ENCODE data around the gene MRPS33.
"Not testable (repeated sequence)": the region's sequence is repeated elsewhere in the genome, so short reads cannot be mapped to it uniquely, and the experiment has no call there.

Gene MRPS33

DNA sequence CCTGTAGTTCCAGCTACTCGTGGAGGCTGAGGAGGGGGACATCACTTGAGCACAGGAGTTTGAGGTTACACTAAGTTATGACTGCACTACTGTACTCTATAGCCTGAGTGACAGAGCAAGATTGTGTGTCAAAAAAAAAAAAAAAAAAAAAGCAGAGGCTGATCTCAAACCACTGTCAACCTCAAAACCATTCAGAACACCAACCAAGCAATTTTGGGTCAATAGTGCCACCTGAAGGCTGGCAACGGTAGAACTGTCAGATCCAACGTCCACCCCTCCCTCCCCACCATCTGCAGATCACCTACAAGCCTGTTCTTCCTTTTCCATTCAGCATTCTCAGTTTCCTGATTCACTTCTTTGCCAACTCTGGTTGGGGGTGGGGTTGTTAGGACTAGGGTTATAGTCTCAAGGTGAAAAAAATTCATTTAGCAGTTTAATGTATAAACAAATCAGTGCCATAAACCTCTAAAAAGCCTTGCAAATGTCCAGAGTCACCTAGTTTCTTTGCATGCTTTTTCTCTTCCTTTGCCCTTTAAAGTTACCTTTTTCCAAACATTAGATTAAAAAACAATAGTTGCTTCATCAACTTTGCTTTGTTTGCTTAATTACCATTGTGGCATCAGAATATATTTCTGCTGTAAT lies 2.6 kb downstream of the MRPS33 start:
- DNase-seq (ENCODE audit: low spot score): peak; percentile 55

DNA sequence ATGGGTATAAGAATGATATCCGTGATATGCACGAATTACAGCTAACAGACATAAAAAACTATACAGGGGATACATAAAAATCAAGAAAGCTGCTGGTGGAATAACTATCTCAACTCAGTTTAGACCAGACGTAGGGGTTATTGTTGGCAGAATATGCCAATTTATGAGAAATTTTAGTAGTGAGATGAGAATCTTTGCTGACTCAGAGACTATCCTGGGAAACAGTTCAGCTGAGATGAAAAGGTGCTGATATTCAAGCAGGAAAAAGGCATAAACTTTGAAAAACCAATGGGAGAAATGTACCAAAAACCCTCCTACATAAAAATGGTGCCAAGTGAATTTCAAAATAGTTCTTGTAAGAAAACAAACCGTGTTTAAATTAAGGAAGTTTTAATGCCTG lies 3.3 kb downstream of the MRPS33 start:
- DNase-seq (ENCODE audit: low spot score): no peak

DNA sequence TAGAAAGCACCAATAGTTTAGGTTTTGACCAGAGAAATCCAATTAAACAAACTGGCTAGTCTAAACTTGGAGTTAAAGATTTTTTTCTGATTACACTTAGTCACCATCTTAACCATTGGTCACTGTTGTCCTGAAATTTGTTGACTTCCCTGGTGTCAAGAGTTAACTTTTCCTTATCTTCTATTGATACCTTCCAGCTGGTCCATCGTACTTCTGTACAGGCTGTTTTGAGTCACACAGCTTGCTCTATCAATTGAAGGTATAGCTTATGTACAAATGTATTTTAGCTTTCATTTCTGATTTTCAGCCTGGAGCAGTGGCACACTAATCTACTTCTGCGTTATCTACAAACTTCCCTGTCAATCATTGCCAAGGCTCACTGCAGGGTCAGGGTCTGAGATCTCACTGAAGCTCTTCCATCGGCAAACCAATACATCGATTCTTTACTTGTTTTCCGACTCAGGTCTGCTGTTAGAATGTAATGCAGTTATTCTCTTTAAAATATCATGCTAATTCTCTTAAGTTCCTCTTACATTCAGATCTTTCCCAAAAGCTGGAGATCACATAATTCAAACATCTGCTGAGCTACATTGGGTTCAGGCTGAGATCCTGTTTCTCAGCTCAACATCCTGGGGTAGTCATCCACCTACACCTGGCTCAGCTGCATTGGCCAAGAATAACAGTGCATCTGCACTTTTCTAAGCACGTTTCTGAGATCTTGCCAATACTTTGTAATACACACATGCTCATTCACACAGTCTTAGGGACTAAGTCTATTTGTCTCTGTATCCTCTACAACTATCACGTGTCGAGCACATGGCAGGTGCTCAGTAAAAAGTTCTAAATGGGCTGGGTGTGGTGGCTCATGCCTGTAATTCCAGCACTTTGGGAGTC lies 11.3 kb downstream of the MRPS33 start:
- DNase-seq (ENCODE audit: low spot score): no peak

DNA sequence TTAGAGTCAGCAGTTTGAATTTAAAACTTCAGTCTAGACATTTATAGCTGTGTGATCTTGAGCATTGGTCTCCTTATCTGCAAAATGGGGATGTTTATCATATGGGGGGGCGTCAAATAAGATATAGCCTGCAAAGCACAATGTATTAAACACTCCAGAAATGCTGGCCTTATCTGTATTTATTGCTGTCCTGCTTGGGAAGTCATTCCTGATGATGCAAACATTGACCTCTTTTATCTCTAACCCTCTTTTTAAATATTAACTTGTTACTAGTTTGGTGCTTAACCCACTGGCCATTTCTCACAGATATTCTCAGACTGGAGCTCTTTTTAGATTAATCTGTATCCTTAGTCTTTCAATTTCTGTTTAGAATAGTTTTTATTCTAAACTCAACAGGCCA lies 13.2 kb downstream of the MRPS33 start:
- DNase-seq (ENCODE audit: low spot score): no peak

DNA sequence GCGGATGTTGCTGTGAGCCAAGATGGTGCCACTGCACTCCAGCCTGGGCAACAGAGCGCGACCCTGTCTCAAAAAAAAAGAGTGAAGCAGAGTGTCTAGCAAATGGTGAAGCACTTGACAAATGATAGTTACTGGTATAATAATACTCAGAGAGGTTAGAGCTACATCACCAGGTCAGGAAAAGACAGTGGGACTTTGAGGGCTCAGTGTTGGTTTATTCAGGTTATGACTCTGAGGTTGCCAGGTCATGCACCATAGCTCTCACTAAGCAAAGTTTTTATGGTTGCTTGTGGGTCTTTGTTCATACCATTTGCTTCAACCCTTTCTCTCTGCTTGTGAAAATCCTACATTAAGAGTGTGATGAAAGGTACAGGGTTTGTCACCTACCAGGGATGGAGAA lies 13.6 kb downstream of the MRPS33 start:
- DNase-seq (ENCODE audit: low spot score): no peak

DNA sequence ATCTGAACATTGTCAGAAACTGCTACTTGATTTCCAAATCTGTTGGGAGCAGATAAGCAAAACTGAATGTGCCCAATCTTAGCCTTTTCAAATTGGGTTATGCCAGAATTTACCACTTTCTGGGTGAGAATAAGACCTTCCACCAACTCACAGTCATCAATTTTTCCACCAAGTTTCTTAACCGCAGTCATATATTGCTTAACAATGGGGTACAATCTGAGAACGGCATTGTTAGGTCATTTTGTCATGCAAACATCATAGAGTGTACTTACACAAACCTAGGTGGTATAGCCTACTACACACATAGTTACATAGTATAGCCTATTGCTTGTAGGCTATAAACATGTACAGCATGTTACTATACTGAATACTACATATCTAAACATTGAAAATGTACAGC lies 16.0 kb downstream of the MRPS33 start:
- DNase-seq (ENCODE audit: low spot score): no peak

DNA sequence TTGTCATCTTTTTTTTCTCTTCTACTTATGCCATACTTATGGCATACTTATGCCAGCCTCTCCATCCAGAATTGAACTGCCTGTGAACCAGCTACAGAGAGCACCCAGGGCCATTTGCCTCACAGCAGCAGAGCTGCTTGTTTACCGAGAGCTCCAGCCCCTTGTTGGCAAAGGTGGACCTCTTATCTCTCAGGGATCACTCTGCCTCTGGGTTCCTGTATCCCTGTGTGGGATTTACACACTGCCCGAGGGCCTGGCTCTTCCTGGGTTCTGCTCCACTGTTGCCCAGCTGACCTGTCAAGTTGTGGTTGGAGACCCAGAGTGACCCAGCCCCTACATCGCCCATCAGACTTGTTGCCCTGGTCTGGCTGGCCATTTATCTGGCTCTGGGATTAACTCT lies 22.3 kb downstream of the MRPS33 start:
- no peak for DNase-seq (ENCODE audit: low spot score)

DNA sequence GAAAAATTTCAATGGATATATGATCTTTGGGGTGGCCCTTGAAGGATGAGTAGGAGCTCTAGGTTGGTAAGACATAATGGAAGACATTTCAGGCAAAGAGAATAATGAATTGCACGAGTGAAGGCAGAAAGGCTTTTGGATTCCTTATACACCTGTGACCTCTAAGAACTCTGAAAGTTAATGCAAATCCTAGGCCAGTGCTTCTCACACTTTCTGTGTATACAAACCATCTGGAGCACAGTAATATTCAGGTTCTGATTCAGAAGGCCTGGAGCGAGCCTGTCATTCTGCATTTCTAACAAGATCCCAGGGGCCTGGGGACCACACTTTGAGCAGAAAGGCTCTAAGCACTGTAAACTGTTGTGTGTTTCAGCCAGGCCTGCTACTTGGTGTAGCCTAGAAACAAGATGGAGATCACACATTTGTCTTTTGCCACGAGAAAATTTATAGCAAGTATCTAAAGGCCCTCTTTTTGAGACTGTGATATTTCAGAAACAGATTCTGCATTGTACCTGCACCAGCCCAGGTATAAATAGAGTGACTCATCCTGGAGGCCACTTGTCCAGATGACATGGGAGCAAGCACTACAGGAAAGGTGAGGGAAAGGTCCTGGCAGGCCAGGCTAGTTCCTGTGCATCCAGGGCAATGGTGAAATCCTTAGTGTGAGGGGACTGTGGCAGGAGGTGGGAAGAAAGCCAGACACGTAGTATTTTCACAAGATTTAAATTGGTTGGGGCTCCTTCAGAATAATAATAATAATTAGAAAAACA lies 24.4 kb downstream of the MRPS33 start:
- DNase-seq (ENCODE audit: low spot score): no peak

DNA sequence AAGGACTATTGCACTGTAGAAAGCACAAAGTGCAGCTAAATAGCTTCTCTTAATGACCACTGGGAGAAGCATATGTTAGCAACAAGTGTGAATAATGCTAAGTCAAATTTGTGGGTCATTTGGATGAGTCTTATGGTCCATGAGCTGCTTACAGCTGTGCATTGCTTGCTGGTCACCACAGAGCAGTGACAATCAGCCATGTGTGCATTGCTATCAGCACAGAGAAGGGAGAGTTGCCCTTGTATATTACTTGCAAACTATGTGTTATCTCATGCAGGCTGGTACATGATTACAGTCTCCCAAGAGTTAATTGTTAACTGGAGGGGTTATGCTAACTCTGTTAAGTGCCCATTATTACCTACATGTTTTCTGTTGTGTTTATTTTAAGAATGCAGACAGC lies 25.7 kb downstream of the MRPS33 start:
- no peak for DNase-seq (ENCODE audit: low spot score)

DNA sequence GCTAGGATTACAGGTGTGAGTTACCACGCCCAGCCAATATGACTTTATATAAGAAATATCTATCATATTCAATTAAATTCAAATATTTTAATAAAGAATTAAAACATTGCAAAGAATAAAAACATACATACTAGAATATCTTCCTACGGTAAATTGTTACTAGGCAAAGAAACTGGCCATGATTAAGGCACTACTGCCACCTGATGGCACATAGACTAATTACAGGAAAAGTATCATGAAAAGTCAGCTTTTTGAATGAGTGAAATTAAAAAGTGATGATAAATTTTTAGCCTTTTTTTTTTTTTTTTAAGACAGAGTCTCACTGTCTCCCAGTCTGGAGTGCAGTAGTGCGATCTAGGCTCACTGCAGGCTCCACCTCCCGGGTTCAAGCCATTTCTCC lies 30.9 kb downstream of the MRPS33 start:
- DNase-seq (ENCODE audit: low spot score): no peak

DNA sequence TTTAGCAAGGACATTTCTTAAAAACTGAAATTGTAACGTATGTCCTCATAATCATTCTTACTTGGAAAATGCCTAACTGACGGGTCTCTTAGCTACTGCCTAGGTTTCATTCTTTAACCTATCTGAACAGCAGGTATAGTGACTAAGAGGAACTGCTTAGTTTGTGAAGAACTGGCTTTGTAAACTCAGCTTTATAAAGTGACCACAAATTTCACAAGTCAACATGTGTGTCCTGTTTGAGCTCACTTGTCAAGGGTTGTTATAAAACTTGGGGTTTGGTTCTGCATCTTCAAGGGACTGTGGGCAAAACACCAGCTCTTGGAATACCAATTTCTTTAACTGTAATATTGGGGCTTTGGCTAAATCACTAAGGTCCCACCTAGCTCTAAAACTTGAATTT lies 32.2 kb downstream of the MRPS33 start:
- DNase-seq (ENCODE audit: low spot score): no peak

DNA sequence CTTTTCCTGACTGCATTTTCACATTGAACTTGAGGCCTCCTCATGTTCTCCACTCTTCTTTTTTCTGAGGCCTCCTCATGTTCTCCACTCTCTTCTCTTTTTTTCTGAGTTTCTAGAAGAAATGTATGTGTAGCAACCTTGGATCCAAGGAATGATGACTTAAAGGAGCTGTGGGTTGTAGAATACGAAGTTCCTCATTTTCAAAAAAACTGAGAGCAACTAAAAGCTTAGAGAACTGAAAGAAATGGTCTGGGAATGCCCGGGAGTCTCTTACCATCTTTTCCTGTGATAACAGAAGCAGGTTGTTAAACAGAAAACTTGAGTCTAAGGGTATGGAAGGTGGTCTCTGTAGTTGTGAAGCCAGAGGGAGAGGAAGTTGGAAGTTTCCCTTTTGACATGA lies 32.8 kb downstream of the MRPS33 start:
- no peak for DNase-seq (ENCODE audit: low spot score)

DNA sequence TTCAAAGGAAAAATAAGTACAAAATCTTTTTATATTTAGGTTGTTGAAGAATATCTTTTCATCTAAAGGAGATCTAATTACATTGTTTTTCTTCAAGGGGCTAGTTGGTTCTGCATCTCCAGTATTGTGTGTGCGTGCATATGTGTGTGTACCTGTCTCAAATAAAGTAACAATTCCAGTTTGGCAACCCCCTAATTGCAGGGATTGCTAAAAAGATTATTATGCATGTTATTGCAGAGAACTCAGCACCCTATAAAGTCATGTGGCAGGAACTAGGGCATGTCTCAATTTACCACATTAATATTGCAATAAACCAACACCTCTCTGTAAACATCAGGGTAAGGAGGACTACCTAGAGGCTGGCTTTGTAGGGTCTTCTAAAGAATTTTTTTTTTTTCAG lies 37.0 kb downstream of the MRPS33 start:
- DNase-seq (ENCODE audit: low spot score): no peak

DNA sequence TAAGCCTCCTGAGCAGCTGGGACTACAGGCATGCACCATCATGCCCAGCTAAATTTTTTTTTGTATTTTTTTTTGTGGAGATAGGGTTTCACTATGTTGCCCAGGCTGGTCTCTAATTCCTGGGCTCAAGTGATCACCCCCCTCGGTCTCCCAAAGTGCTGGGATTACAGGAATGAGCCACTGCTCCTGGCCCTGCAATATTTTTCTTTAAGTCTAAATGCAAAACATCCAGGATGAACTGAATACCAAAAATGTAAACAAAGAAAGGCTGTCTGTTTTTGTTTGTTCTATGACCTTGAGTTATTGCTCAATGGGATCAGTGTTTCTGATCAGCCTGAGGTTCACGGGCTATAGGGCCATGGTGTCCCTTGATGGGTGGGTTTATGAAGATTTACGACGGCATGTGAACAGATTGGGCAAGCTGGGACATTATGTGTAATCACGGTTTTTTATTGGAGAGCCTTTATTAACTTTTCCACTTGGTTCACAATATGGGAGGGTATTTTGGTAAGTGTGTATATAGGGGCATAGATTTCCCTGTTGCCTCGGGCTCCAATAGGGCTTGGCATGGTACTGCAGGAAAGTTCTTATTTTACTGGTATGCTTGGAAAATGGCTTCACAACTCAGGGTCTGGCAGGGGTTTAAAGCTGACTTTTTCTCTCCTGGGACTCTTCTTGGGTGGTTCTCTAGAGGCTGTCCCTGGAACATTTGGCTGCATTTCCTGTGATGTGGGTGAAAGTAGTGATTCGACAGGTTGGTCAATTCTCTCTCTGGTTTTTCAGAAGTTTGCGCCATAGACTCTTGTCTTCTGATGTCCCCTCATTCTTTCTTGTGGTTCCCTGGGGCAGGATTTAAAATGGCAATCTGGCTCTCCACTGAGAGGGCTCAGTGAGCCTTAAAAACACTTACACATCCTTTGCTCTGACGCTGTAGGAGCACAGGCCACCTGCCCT lies 41.6 kb downstream of the MRPS33 start:
- no peak for DNase-seq (ENCODE audit: low spot score)

DNA sequence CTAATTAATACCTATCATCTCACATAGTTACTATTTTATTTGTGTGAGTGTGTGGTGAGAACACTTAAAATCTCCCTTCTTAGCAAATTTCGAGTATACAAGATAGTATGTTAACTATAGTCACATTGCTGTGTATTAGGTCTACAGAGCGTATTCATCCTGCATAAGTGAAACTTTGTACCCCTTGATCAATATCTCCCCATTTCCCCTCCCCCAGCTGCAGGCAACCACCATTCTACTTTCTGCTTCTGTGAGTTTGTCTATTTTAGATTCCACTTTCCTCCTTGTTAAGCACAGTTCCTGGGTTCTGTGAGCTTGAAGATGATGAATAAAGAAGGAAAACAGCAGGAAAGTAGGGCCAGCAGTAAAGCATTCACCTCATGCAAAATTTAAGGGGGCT lies 42.4 kb downstream of the MRPS33 start:
- no peak for DNase-seq (ENCODE audit: low spot score)

DNA sequence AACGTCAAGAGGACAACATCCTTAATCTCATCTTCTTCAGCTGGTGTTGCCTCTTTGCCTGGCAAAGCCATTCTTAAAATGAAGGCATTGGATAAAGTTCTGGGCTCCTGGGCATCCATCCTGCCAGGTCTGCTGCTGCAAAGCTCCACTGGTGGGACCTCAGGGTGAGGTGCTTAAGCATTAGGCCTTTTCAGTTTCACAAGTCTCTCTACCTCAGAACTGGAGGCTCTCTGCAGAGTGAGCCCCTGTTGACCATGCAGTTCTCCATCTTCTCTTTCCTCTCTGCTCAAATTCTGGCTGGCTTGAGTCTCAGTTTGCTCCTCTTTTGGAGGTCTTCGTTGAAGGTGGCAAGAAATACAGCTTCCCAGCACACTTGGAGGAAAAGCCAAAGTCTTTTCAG lies 47.3 kb downstream of the MRPS33 start:
- DNase-seq (ENCODE audit: low spot score): no peak

DNA sequence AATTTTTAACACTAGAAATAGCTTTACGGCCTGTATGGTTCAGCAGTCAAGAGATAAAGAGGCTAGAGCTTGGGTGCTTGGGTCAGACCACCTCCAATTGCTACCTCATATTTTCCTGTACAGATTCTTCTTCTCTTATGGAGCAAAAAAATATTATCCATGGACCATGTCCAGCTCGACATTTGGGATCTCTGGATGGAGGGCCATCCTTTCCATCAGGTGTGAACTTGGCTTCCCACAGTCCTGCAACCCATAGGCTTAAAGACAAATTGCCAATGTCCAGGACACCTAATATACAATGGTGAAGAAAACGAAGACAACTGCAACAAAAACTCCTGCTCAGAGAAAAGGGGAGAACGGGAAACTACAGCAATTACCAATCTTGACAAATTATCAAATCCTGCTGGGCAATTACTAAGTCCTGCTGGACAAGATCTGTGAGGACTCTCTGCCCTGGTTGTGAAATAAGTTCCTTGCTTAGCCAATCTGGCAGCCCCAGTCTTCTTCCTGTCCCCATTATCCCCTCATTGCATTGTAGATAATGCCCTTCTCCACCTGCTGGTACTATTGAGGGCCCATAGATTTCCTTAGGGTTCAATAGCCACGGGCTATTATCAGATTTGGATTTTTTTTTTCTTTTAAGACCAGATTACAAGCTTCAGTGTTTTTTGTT lies 48.1 kb downstream of the MRPS33 start:
- no peak for DNase-seq (ENCODE audit: low spot score)

DNA sequence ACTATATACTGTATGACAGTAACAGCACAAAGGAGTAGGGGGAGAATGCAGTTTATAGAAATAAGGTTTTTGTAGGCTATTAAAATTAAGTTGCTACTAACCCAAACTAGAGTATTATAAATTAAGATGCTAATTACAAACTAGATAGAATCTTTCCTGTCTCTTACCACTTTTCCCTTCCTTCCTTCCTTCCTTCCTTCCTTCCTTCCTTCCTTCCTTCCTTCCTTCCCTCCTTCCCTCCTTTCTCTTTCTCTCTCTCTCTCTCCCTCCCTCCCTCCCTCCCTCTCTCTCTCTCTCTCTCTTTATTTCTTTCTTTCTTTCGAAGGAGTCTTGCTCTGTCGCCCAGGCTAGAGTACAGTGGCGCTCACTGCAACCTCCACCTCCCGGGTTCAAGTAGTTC lies 53.6 kb downstream of the MRPS33 start:
- DNase-seq (ENCODE audit: low spot score): no peak

DNA sequence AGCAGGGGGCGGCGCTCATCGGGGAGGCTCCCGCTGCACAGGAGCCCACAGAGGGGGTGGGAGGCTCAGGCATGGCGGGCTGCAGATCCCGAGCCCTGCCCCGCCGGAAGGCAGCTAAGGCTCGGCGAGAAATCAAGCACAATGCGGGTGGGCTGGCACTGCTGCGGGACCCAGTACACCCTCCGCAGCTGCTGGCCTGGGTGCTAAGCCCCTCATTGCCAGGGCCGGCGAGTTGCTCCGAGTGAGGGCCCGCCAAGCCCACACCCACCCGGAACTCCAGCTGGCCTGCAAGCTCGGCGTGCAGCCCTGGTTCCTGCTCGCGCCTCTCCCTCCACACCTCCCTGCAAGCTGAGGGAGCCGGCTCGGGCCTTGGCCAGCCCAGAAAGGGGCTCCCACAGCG lies 57.8 kb downstream of the MRPS33 start:
- DNase-seq (ENCODE audit: low spot score): not testable (repeated sequence)
